ENCODE results near the gene RPS27.
A peak's percentile ranks its signal among the peaks of the same experiment; 100 is the strongest.

RPS27 gene

GRCh38 chr1:153990468-153991150 lies at the start of gene RPS27:
Gene RPS27 (plus strand): TSS chr1:153990762. CDS start chr1:153990797, 35 bp downstream.
- peak; percentile 88 for DNase-seq

GRCh38 chr1:153941826-153942725 lies 48.5 kb upstream of the RPS27 start:
- no peak for DNase-seq

- DNase-seq: no peak
Observed at GRCh38 chr1:153942766-153943549, 47.6 kb upstream of the RPS27 start.

- DNase-seq: no peak
Observed at GRCh38 chr1:153944005-153944826, 46.3 kb upstream of the RPS27 start.

GRCh38 chr1:153944827-153945117 lies 45.8 kb upstream of the RPS27 start:
- DNase-seq: no peak

GRCh38 chr1:153945131-153945794 lies 45.3 kb upstream of the RPS27 start:
- peak; percentile 84 for DNase-seq

GRCh38 chr1:153945795-153946621 lies 44.6 kb upstream of the RPS27 start:
- peak; percentile 83 for DNase-seq

GRCh38 chr1:153946622-153947241 lies 43.8 kb upstream of the RPS27 start, which contains the start of gene DENND4B:
Gene DENND4B (minus strand): TSS chr1:153946718. CDS start chr1:153944374, 2,344 bp downstream.
- DNase-seq: peak; percentile 83

GRCh38 chr1:153951183-153951582 lies 39.4 kb upstream of the RPS27 start:
- no peak for DNase-seq

- no peak for DNase-seq
Observed at GRCh38 chr1:153951801-153952200, 38.8 kb upstream of the RPS27 start.

- DNase-seq: no peak
Observed at GRCh38 chr1:153953859-153954365, 36.6 kb upstream of the RPS27 start.

- DNase-seq: no peak
Observed at GRCh38 chr1:153954826-153955225, 35.7 kb upstream of the RPS27 start.

- no peak for DNase-seq
Observed at GRCh38 chr1:153956997-153957715, 33.4 kb upstream of the RPS27 start.

- peak; percentile 54 for DNase-seq
Observed at GRCh38 chr1:153957744-153958110, 32.8 kb upstream of the RPS27 start.

- peak; percentile 99 for DNase-seq
Observed at GRCh38 chr1:153958111-153958960, 32.2 kb upstream of the RPS27 start, which contains the start of gene CRTC2. Gene CRTC2 (minus strand): TSS chr1:153958612. CDS start chr1:153958497, 115 bp downstream.

- no peak for DNase-seq
Observed at GRCh38 chr1:153958961-153959260, 31.7 kb upstream of the RPS27 start.

GRCh38 chr1:153959454-153959853 lies 31.1 kb upstream of the RPS27 start:
- no peak for DNase-seq

- no peak for DNase-seq
Observed at GRCh38 chr1:153960206-153960605, 30.4 kb upstream of the RPS27 start.

GRCh38 chr1:153961421-153961820 lies 29.1 kb upstream of the RPS27 start:
- no peak for DNase-seq
